AG10803 (cell line): Measurements from ENCODE around the gene PRR12.

Experiments used
- DNase-seq: peaks from one replicate; pipeline ENCODE4 v3.0.0; 2010; ENCODE audit warnings: low read depth
- H3K4me3 ChIP-seq: 2 replicates; pipeline ENCODE4 v1.5.1; 2011; ENCODE audit warnings: mild to moderate bottlenecking, low read length, control low read depth
- TF ChIP-seq, protein P1 (sequence below): conservative IDR thresholded peaks from 2 replicates; pipeline ENCODE4 v1.5.1; 2011; ENCODE audit warnings: mild to moderate bottlenecking, low read length, control low read depth, inconsistent platforms

PRR12 gene

DNA sequence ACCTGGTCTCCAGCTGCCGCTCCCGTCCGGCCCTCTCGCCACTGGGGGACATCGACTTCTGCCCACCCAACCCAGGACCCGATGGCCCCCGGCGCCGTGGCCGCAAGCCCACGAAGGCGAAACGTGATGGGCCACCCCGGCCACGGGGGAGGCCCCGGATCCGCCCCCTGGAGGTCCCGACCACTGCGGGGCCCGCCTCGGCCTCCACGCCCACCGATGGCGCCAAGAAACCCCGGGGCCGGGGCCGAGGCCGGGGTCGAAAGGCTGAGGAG, 6.7 kb downstream of the PRR12 start:
- DNase-seq: no peak
- TF ChIP-seq, protein P1, sequence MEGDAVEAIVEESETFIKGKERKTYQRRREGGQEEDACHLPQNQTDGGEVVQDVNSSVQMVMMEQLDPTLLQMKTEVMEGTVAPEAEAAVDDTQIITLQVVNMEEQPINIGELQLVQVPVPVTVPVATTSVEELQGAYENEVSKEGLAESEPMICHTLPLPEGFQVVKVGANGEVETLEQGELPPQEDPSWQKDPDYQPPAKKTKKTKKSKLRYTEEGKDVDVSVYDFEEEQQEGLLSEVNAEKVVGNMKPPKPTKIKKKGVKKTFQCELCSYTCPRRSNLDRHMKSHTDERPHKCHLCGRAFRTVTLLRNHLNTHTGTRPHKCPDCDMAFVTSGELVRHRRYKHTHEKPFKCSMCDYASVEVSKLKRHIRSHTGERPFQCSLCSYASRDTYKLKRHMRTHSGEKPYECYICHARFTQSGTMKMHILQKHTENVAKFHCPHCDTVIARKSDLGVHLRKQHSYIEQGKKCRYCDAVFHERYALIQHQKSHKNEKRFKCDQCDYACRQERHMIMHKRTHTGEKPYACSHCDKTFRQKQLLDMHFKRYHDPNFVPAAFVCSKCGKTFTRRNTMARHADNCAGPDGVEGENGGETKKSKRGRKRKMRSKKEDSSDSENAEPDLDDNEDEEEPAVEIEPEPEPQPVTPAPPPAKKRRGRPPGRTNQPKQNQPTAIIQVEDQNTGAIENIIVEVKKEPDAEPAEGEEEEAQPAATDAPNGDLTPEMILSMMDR: no peak
- no peak overlapping the region for H3K4me3 ChIP-seq

GRCh38 chr19:49599378-49600295, 8.7 kb downstream of the PRR12 start:
- DNase-seq: no peak
- TF ChIP-seq, protein P1: no peak
- no peak overlapping the region for H3K4me3 ChIP-seq

DNA sequence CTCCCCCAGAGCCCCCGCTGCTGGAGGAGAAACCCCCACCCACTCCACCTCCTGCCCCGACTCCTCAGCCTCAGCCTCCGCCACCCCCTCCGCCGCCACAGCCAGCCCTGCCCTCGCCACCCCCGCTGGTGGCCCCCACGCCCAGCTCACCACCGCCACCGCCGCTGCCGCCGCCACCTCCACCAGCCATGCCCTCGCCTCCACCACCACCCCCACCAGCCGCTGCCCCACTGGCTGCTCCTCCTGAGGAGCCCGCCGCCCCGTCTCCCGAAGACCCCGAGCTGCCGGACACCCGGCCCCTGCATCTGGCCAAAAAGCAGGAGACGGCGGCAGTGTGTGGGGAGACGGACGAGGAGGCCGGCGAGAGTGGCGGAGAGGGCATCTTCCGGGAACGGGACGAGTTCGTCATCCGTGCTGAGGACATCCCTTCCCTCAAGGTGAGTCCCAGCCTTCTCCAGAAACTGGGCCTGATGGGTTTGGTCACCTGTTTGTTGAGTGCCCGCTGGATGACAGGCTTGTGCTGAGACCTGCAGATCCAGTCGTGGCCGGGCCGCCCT, 10.6 kb downstream of the PRR12 start:
- no peak overlapping the region for H3K4me3 ChIP-seq
- DNase-seq: no peak
- TF ChIP-seq, protein P1: no peak

DNA sequence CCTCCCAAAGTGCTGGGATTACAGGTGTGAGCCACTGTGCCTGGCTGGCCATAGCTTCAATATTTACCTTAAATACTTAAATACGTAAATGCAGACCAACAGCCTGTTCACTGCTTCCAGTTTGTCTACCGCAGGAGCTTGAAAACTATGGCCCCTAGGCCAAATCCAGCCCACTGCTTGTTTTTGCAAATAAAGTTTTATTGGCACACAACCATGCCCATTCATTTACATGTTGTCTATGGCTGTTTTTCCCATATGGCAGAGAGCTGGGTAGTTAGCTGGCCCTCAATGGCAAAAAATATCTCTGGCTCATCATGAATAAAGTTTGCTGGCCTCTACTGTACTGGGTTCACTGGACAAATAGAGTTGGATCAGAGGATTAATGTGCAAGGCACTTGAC, 11.8 kb downstream of the PRR12 start:
- no peak for DNase-seq
- no peak overlapping the region for H3K4me3 ChIP-seq

GRCh38 chr19:49605605-49606004, 14.6 kb downstream of the PRR12 start:
- TF ChIP-seq, protein P1: no peak
- DNase-seq: no peak
- no peak overlapping the region for H3K4me3 ChIP-seq

More for the DNA sequence above, 11.8 kb downstream of the PRR12 start:
- TF ChIP-seq, protein P1: no peak

GRCh38 chr19:49609499-49610092, 18.6 kb downstream of the PRR12 start:
- DNase-seq: no peak
- no peak overlapping the region for H3K4me3 ChIP-seq
- TF ChIP-seq, protein P1: no peak

DNA sequence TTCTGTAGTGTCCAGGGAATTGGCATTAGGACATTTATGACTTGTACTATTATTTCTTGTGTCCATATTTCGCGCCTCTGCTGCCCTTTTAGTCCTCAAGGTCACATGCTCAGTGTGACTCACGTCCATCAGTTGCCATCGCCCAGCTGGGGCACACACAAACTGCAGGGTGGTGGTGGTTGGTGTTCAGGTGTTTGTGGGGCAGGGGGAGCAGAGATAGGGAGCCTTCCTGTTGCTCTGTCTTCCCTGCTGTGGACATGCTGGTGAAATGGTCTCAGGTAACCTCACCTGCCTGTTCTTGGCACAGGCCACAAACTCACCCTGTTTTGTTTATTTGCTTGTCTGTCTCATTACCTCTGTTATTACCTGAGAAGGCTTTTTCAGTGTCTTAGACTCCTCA, 22.4 kb downstream of the PRR12 start:
- TF ChIP-seq, protein P1: no peak
- no peak for DNase-seq
- H3K4me3 ChIP-seq: no peak overlapping the region
